Psoas muscle (tissue), 8 donors: ENCODE data around the gene PI4KA. TPM values are rescaled to one million over a fixed set of nuclear protein-coding genes. Genes with fewer than 3 reads are reported as not detected.
A peak's percentile ranks its signal among the peaks of the same experiment; 100 is the strongest.

Experiments used
- ATAC-seq, 4 donors: fragments of 200-7000 bp; cut with Tn5 transposase; one replicate each; pipeline ENCODE4 v1.9.1; 2020; ENCODE audit warnings: moderate library complexity in 3 of 4, mild to moderate bottlenecking in 2 of 4
- DNase-seq, 2 donors: peaks; one replicate each; pipeline ENCODE4 v3.0.0-alpha.2; 2020
- H3K27ac ChIP-seq: fragments of 200-600 bp; one replicate; pipeline ENCODE4 v1.8.0; 2022
- H3K27me3 ChIP-seq, 3 donors: fragments of 200-600 bp in 1 of 3; one replicate each; pipeline versions ENCODE4 v1.6.1 to v1.8.0; 2013 to 2022; ENCODE audit warnings: low read length in 2 of 3, mild to moderate bottlenecking in 2 of 3, moderate library complexity in 1 of 3; ENCODE audit not compliant: insufficient read depth in 3 of 3
- H3K36me3 ChIP-seq, 2 donors: fragments of 200-600 bp in 1 of 2; one replicate each; pipeline versions ENCODE4 v1.6.1 to v1.8.0; 2013 to 2022; ENCODE audit warnings: low read depth in 1 of 2, mild to moderate bottlenecking in 1 of 2, moderate library complexity in 1 of 2; ENCODE audit not compliant: insufficient read depth in 1 of 2
- H3K4me1 ChIP-seq: fragments of 200-600 bp; one replicate; pipeline ENCODE4 v1.8.0; 2022
- H3K4me3 ChIP-seq: fragments of 200-600 bp; one replicate; pipeline ENCODE4 v1.8.0; 2022; ENCODE audit warnings: mild to moderate bottlenecking
- H3K9me3 ChIP-seq: fragments of 200-600 bp; one replicate; pipeline ENCODE4 v1.8.0; 2022
- CTCF ChIP-seq: fragments of 200-600 bp; IDR thresholded peaks from one replicate; pipeline ENCODE4 v1.8.0; 2022; ENCODE audit warnings: antibody characterized with exemption
- WGBS, 3 donors: extraction: QIAGEN DNeasy Blood & Tissue Kit; methylation state at CpG; one replicate each; pipeline versions ENCODE4 v1.1.6 to v1.1.7; 2013; 5-methylcytosine and 5-hydroxymethylcytosine counted together
- intact Hi-C, 2 donors: fragments of 100-400 bp; cut with DNase I; formaldehyde crosslinking; loops; one replicate each; pipeline versions ENCODE4 v1.11.0 to v1.14.2; 2022
- polyA plus RNA-seq, 3 donors: library from polyadenylated mRNA; stranded (reverse); fragments of 200-250 nt; gene quantifications; one replicate each; pipeline ENCODE4 v1.2.3, GENCODE V29; 2013
- total RNA-seq, 4 donors: library from RNA; stranded (reverse); fragmentation: NEBNext Ultra II Directional in 2 of 4; extraction: Animal tissue kit (Norgen Biotek cat#: 25700) in 2 of 4; gene quantifications; one replicate each; pipeline versions ENCODE4 v1.2.1 to v1.2.4, GENCODE V29; 2021 to 2023
- donor health status: healthy with polysubstance abuse.
- donor health status: DM: no; HTN: no; CAD: no; lungs with moderate emphysema.
- donor health status: Bipolar disorder and iron deficiency.
- donor health status: healthy.
- donor health status: DM: yes; HTN: yes; CAD: no.
- donor health status: DM: no; HTN: no; CAD: no.
- donor health status: DM: no; HTN: no; CAD: no.
- donor health status: DM: yes; HTN: yes; CAD: no.

Gene PI4KA
- total and polyA plus RNA-seq, 7 donors: 22.7 to 52.6 (median 41.0) TPM

GRCh38 chr22:20863366-20863765 is 4.8 kb upstream of the PI4KA start:
- Histone ChIP-seq H3K4me3 (no peak overlapping the region), H3K36me3 (peaks cover 0 to 27% of the 10 kb centered on the region in 2 donors), H3K4me1 (peaks cover 15% of the 10 kb centered on the region), H3K27ac (no peak overlapping the region), H3K27me3 (no peaks in the 10 kb centered on the region), H3K9me3 (no peaks in the 10 kb centered on the region)
- no peak for ATAC-seq
- intact Hi-C loops: loop anchor here in 1 of 2 donors (10.0 kb wide), 1 partner anchor 81 kb away; no protein-coding TSS in a partner anchor
- TF ChIP-seq CTCF: no peak
- DNase-seq: no peak
- 87 to 90% (median 90%) methylated on average over 4 of the region's 4 CpGs for WGBS, 3 donors

GRCh38 chr22:20862540-20862939 is 3.9 kb upstream of the PI4KA start:
- Histone ChIP-seq H3K4me1 (peaks cover 20% of the 10 kb centered on the region), H3K9me3 (no peaks in the 10 kb centered on the region), H3K36me3 (peaks cover 0 to 27% of the 10 kb centered on the region in 2 donors), H3K27ac (no peak overlapping the region), H3K27me3 (no peaks in the 10 kb centered on the region), H3K4me3 (no peak overlapping the region)
- 94 to 100% (median 96%) methylated on average over 2 of the region's 2 CpGs for WGBS, 3 donors
- intact Hi-C loops: loop anchor here in 1 of 2 donors (10.0 kb wide), 1 partner anchor 82 kb away; no protein-coding TSS in a partner anchor
- ATAC-seq: no peak
- TF ChIP-seq CTCF: no peak
- DNase-seq: no peak

- H3K36me3 ChIP-seq: peaks cover 0 to 20% of the 10 kb centered on the region in 2 donors
These were observed 1.0 kb upstream of the PI4KA start for GRCh38 chr22:20859615-20860014.

GRCh38 chr22:20857838-20858614 is 585 bp downstream of the PI4KA start:
- Histone ChIP-seq H3K4me1 (peaks cover 24% of the 10 kb centered on the region), H3K36me3 (peaks cover 0 to 11% of the 10 kb centered on the region in 2 donors), H3K4me3 (peak overlapping the region; percentile 97), H3K27ac (peak overlapping the region; percentile 91), H3K27me3 (no peaks in the 10 kb centered on the region), H3K9me3 (no peaks in the 10 kb centered on the region)
- no peak for TF ChIP-seq CTCF
- ATAC-seq (peak; percentile 51 to 62 (median 56)), DNase-seq (peak; percentile 87 to 91)
- intact Hi-C loops: no loop called here
- WGBS, 3 donors: 1% methylated on average over 30 to 38 of the region's 38 CpGs

More at GRCh38 chr22:20859615-20860014, 1.0 kb upstream of the PI4KA start:
- TF ChIP-seq CTCF: no peak
- WGBS, 3 donors: 27 to 44% (median 38%) methylated on average over 8 of the region's 8 CpGs
- ATAC-seq (no peak), DNase-seq (no peak)
- intact Hi-C loops: loop anchor here in 1 of 2 donors (10.0 kb wide), 1 partner anchor 85 kb away; no protein-coding TSS in a partner anchor
- Histone ChIP-seq H3K4me1 (peaks cover 25% of the 10 kb centered on the region), H3K4me3 (peak overlapping the region; percentile 97), H3K27ac (peak overlapping the region; percentile 91), H3K9me3 (no peaks in the 10 kb centered on the region), H3K27me3 (no peaks in the 10 kb centered on the region)
